ENCODE measurements around the gene KIF26A.

DNA sequence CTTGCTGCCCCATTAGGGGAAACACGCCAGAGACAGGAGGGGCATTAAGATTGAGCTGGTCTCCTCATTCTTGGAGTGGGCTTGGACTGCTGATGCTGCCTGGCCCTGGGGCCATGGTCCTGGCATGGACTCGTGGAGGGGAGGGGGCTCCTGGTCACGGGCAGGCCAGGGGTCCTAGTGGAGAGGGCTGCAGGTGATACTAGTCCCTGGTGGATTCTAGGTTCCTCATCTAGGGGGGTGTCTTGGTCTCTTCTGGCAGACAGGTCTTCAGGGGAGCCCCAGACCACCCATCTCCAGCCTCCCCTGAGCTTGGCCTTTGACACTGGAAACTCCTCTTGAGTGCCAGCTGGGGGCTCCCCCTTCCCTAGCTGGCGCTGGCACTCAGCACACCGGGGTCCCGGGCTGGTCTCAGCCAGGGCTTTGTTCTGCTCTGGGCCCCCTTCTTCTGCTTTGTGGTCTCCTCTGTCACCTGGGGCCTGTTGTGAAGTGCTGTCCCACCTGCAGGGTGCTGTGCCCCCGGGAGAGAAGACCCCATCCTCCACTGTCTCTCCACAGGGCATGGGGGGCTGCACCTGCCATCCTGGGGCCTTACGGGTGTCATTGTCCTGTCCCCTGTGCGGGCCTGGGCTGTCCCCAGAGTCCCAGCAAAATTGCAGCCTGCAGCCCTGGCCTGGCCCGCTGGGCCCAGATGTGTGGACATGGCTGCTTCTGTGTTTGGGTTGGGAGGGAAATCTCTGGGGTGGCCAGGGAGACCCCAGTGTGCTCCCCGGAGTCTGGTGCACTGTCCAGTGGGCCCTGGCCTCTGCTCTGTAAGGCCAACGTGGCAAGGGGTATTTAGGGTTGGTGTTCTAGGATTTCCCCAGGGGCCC, 2.3 kb downstream of the KIF26A start:
- no peak for TF ChIP-seq POLR2A (IDR thresholded peaks at IDR 0.05; ENCODE audit: insufficient read depth in 1 of 2, low read depth in 2 of 2, low read length in 2 of 2)
- no peak for TF ChIP-seq ZBTB20 (CRISPR knock-in tag; IDR thresholded peaks at IDR 0.05; ENCODE audit: borderline replicate concordance, low read depth)
- TF ChIP-seq GATA4 (IDR thresholded peaks at IDR 0.05; ENCODE audit: borderline replicate concordance, low read depth), result no peak
- TF ChIP-seq, protein P1, sequence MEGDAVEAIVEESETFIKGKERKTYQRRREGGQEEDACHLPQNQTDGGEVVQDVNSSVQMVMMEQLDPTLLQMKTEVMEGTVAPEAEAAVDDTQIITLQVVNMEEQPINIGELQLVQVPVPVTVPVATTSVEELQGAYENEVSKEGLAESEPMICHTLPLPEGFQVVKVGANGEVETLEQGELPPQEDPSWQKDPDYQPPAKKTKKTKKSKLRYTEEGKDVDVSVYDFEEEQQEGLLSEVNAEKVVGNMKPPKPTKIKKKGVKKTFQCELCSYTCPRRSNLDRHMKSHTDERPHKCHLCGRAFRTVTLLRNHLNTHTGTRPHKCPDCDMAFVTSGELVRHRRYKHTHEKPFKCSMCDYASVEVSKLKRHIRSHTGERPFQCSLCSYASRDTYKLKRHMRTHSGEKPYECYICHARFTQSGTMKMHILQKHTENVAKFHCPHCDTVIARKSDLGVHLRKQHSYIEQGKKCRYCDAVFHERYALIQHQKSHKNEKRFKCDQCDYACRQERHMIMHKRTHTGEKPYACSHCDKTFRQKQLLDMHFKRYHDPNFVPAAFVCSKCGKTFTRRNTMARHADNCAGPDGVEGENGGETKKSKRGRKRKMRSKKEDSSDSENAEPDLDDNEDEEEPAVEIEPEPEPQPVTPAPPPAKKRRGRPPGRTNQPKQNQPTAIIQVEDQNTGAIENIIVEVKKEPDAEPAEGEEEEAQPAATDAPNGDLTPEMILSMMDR (CRISPR knock-in tag; IDR thresholded peaks at IDR 0.05), result no peak
- no peak for TF ChIP-seq ZNF251 (CRISPR knock-in tag; IDR thresholded peaks at IDR 0.05)
- no peak for TF ChIP-seq RFX1 (IDR thresholded peaks at IDR 0.05)
- TF ChIP-seq ZNF781 (CRISPR knock-in tag; IDR thresholded peaks at IDR 0.05; ENCODE audit: borderline replicate concordance, not compliant biosample characterization), result no peak
- TF ChIP-seq IRF1 (CRISPR knock-in tag; IDR thresholded peaks at IDR 0.05; ENCODE audit: low read depth), result no peak
- TF ChIP-seq, protein P2, sequence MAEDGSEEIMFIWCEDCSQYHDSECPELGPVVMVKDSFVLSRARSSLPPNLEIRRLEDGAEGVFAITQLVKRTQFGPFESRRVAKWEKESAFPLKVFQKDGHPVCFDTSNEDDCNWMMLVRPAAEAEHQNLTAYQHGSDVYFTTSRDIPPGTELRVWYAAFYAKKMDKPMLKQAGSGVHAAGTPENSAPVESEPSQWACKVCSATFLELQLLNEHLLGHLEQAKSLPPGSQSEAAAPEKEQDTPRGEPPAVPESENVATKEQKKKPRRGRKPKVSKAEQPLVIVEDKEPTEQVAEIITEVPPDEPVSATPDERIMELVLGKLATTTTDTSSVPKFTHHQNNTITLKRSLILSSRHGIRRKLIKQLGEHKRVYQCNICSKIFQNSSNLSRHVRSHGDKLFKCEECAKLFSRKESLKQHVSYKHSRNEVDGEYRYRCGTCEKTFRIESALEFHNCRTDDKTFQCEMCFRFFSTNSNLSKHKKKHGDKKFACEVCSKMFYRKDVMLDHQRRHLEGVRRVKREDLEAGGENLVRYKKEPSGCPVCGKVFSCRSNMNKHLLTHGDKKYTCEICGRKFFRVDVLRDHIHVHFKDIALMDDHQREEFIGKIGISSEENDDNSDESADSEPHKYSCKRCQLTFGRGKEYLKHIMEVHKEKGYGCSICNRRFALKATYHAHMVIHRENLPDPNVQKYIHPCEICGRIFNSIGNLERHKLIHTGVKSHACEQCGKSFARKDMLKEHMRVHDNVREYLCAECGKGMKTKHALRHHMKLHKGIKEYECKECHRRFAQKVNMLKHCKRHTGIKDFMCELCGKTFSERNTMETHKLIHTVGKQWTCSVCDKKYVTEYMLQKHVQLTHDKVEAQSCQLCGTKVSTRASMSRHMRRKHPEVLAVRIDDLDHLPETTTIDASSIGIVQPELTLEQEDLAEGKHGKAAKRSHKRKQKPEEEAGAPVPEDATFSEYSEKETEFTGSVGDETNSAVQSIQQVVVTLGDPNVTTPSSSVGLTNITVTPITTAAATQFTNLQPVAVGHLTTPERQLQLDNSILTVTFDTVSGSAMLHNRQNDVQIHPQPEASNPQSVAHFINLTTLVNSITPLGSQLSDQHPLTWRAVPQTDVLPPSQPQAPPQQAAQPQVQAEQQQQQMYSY (CRISPR knock-in tag; IDR thresholded peaks at IDR 0.05), result no peak
- no peak for TF ChIP-seq HNRNPLL (IDR thresholded peaks at IDR 0.05; ENCODE audit: low read depth, low read length, poor library complexity, severe bottlenecking)
- no peak for TF ChIP-seq TP53 (CRISPR knock-in tag; conservative IDR thresholded peaks at IDR 0.05)
- TF ChIP-seq CHD4 (IDR thresholded peaks at IDR 0.05; ENCODE audit: borderline replicate concordance, low read length), result no peak
- no peak for TF ChIP-seq GABPB1 (CRISPR knock-in tag; IDR thresholded peaks at IDR 0.05)
- TF ChIP-seq, protein P3, sequence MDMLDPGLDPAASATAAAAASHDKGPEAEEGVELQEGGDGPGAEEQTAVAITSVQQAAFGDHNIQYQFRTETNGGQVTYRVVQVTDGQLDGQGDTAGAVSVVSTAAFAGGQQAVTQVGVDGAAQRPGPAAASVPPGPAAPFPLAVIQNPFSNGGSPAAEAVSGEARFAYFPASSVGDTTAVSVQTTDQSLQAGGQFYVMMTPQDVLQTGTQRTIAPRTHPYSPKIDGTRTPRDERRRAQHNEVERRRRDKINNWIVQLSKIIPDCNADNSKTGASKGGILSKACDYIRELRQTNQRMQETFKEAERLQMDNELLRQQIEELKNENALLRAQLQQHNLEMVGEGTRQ (IDR thresholded peaks at IDR 0.05; ENCODE audit: low read depth, low read length), result no peak
- TF ChIP-seq, protein P3 (CRISPR knock-in tag; IDR thresholded peaks at IDR 0.05; ENCODE audit: borderline replicate concordance), result no peak

Data from HepG2 (cell line).